ENCODE measurements around the gene GNB1.
A peak's percentile ranks its signal among the peaks of the same experiment; 100 is the strongest.

Gene GNB1

GRCh38 chr1:1922956-1923833, 32.3 kb upstream of the GNB1 start:
- DNase-seq (ENCODE audit: low read depth in 2 of 2): no peak

DNA sequence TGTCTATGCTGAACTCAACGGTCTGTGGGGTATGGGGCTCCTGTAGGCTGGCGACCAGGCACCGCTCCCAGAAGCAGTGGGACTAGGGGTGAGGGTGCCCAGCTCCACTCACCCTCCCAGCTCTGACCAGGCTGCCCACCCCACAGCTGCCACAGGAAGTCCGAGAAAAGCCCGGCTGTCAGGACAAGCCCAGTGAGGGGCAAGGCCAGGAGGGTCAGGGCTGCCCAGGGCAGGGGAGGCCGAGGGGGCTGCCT, 31.7 kb upstream of the GNB1 start:
- no peak for DNase-seq (ENCODE audit: low read depth in 2 of 2)

DNA sequence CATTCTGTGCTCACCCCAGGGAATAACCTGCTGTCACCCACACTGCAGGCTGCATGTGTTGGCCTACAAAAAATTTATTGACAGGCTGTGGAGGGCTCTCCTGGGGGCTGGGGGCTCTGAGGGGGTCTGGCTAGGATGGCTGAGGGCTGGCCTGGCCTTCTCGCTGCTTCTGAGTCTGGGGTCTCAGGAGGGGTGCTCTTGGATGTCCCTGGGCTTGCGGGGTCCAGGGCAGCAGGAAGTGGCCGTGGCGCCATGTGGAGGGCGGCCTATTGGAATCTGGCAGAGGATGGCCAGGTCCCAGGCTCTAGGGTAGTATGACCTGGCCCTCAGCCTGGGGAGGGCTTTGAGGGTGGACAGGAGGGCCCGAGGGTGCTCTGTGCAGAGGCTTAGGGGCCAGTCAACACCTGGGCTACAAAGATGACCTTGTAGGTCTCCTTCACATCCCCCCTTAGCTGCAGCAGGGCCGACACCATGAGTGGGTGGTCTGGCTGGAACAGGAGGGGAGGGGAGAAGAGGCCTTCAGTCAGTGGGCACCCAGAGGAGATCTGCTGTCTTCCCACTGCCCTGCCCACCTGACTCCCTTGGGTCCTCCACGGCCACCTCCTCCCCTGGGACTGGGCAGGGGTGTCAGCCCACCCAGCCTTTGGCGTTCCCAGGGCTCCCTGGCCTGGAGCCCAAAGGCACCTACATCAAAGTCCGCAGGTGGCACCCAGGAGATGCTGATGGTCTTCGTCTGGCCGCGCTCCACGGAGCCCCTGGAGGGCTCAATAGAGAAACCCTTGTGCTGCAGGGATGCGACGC, 31.2 kb upstream of the GNB1 start:
- no peak for DNase-seq (ENCODE audit: low read depth in 2 of 2)

DNA sequence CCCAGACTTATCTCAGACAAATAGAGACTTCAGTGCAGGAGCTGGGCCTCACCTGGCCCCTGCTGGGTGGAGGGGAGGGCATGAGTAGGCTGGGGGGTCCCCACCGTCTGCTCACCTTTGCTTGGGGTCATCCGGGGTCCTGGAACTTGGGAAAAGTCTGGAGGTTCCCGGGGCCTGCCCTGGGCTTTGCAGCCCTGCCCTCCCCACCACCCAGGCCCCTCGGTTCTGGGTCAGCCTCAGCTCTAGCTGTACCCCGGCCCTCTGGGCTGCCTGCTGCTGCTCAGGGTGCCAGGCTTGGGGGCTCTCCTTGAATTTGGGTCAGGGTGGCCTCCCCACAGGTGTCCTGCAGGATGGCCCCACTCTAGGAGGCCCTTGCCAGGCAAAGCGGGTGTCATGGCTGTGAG, 30.6 kb upstream of the GNB1 start:
- DNase-seq (ENCODE audit: low read depth in 2 of 2): no peak

DNA sequence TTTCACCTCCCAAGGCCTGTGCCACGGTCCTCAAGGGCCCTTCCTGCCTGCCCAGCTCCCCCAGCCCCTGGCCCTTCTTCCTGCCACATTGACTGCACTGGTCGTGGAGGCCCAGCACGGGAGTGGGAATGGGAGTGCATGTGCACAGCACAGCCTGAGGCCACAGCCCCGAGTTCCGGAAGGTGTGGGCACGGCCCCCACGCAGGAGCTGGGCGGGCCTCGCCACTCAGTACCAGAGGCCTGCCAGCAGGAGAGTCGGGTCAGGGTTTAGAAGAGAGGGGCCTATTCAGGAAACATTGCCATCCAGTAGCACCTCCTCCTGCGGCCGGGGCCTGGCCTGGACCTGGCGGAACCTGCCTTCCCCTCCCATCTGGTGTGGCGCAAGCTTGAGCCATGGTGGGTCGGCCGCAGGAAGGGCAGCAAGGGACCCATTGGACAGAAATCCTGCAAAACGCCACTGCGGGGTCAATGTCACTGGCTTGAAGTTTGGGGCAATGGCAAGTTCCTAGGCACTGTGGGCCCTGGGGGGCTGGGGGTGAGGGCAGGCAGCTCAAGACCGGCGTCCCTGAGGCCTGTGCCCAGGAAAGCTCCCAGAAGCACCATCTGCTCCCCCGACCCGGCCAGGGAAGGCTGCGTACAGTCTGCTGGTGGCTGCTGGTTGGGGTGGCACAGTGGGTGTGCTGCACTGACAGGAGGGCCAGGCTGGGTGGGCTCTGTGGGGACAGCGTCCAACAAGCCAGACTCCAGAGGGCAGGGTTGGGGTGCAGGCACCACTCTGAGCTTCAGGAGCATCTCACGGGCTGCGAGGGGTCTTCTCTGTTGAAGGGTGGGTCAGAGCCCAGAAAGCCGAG, 29.9 kb upstream of the GNB1 start:
- DNase-seq (ENCODE audit: low read depth in 2 of 2): no peak

GRCh38 chr1:1920057-1920607, 29.2 kb upstream of the GNB1 start:
- DNase-seq (ENCODE audit: low read depth in 2 of 2): no peak

GRCh38 chr1:1919304-1920056, 28.6 kb upstream of the GNB1 start:
- DNase-seq (ENCODE audit: low read depth in 2 of 2): peak; percentile 98

GRCh38 chr1:1918901-1919303, 28.0 kb upstream of the GNB1 start, which contains the start of gene TMEM52:
TMEM52 (minus strand) TSS chr1:1919279; CDS start chr1:1919265, 14 bp downstream.
- no peak for DNase-seq (ENCODE audit: low read depth in 2 of 2)

DNA sequence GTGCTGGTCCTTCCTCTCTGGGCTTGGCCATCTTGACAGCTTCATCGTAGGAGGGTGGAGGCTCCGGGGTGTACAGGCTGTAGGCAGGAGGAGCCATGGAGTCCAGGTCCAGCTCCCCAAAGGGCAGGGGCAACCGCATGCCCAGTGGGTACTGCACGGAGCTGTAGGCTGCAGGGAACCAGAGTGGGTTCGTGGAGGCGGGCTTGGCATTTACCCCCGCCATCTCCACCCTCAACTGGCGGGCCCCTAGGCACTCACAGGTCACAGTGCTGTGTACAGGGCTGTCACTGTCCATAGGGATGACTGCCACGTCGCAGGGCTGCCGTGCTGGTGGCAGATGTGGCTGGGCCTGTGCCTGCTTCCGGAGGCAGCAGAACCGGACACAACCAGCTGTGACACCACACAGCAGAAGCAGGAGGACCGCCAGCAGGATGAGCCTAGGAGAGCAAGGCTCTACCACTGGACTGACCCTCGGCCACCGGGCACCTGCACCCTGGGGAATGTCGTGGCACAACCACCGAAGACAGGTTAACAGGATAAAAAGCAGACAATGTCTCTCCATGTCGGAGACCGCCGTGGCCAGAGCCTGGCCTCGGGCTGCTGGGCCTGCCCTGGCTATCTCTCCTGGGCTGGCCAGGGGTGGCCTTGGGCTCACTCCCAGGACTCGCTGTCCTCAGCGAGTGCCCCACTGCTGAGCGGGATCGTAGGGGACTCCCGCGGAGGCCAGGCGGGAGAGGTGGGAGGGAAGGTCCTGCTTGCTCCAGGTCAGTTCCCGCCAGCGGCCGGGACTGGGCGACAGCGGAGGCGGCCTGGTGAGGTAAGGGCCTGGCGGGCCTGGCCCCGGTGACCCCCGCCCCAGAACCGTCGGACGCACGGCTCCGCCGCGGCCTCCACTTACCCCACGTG, 27.4 kb upstream of the GNB1 start:
- DNase-seq (ENCODE audit: low read depth in 2 of 2): no peak

GRCh38 chr1:1917304-1917976, 26.6 kb upstream of the GNB1 start:
- DNase-seq (ENCODE audit: low read depth in 2 of 2): no peak

DNA sequence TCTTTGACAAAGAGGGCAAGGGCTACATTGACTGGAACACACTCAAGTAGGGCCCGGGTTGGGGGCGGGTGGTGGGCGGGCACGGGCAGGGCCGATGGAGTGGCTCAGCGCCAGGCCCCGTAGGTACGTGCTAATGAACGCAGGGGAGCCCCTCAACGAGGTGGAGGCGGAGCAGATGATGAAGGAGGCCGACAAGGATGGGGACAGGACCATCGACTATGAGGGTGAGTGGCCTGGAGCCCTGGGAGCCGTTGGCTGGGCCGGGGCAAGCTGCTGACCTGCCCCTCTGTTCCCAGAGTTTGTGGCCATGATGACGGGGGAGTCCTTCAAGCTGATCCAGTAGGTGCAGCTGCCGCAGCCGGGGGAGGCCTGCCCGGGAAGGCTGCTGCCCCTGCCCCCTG, 26.0 kb upstream of the GNB1 start:
- no peak for DNase-seq (ENCODE audit: low read depth in 2 of 2)

GRCh38 chr1:1915911-1916840, 25.3 kb upstream of the GNB1 start:
- no peak for DNase-seq (ENCODE audit: low read depth in 2 of 2)

GRCh38 chr1:1914971-1915692, 24.2 kb upstream of the GNB1 start, which contains the start of gene CALML6:
CALML6 (plus strand) TSS chr1:1915260; CDS start chr1:1915281, 21 bp downstream.
- DNase-seq (ENCODE audit: low read depth in 2 of 2): no peak

DNA sequence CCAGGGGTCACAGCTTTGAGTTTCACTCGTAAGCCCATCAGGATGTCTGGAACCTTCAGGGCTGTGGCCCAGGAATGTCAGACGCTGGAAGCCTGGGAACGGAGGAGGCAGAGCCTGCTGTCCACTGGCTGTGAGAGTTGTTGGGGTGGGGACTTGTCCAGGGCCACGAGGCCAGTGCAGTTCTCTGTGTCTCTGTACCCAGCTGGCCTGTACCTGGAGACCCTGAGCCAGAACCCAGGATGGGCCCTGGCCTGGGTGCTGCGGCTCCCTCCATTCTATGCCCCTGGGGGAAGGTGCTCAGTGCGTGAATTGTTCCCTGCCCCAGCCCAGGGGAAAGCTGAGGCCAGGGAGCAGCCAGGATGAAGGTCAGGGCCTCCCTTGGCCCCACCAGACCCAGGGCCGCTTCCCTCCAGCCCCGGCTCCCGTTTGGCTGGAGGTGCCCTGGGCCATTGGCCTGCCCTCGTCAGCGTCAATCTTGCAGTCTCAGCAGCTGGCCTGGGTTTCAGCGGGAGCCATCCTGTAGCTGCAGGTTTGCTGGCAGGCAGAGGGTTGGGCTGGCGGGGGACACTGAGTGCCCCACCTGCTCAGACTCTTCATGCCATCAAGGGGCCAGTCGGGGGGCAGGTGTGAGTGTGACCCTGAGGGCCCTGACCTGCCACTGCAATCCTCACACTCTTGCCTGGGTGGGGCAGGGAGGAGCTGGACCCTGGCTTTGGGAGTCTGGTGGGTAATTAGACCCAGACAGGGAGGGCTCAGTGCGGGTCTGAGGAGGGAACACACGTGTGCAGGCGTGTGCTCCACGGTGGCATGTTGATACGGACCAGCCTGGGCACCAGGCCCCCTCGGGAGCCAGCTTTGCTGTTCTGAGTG, 23.4 kb upstream of the GNB1 start:
- no peak for DNase-seq (ENCODE audit: low read depth in 2 of 2)

DNA sequence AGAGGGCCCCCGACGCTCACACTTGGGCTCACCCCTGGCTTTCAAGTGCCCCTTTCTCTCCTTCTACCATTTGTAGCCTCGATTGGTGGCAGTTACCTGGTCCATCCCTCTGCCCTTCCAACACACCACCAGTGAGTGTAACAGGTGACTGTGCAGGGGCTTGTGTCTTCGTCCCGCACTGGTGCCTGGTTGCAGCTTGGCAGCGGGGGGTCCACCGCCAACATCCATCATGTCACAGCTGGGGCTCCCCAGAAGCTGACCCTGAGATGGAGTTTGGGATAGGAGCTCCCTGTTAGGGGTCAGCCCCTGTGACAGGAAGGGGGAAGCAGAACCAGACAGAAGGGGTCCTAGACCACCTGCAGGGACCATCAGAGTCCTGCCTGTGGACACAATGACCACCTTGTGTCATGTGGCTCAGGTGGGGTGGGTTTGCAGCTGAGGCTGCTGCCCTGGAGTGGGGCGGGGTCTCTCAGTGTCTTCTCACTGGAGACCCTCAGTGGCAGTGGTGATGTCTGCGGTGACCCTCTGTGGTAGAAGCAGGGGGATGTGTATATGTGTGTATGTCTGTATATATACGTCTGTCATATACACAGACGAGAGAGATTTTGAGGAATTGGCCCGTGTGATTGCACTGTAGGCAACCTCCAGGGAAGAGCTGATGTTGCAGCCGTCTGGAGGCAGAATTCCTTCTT, 20.6 kb upstream of the GNB1 start:
- DNase-seq (ENCODE audit: low read depth in 2 of 2): no peak
